ENCODE data around the gene L3MBTL4.

The L3MBTL4 gene

DNA sequence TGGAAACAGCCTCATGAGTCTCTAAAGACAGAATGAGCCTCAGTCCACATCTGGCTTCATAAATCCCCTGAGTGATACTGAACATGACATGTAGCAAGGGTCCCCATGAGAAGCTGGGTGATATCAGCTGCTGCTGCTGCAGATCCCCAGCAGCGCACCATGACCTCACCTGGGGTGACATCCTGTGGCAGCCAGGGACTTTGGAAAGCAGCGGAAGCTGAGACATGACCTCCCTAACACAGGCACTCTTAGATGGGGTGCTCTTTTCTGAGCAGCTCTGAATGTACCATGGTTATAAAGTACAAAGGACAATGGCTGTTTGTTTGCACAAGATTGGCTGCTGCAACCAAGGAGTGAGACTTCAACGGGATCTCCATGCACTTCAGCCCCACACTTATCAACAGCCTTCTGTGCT is 444.7 kb downstream of the L3MBTL4 start:
- TF ChIP-seq CTCF (conservative IDR thresholded peaks at IDR 0.05; ENCODE audit: control insufficient read depth, insufficient read depth, low read depth, low read length): no peak
- no peak for DNase-seq (ENCODE audit: low read depth)
- no peak overlapping the region for H3K4me3 ChIP-seq (ENCODE audit: control insufficient read depth, low read depth, low read length)

- DNase-seq (ENCODE audit: low read depth): no peak
- H3K4me3 ChIP-seq (ENCODE audit: control insufficient read depth, low read depth, low read length): no peak overlapping the region
- TF ChIP-seq CTCF (conservative IDR thresholded peaks at IDR 0.05; ENCODE audit: control insufficient read depth, insufficient read depth, low read depth, low read length): no peak
Measured at GRCh38 chr18:5969355-5969988, 445.2 kb downstream of the L3MBTL4 start.

DNA sequence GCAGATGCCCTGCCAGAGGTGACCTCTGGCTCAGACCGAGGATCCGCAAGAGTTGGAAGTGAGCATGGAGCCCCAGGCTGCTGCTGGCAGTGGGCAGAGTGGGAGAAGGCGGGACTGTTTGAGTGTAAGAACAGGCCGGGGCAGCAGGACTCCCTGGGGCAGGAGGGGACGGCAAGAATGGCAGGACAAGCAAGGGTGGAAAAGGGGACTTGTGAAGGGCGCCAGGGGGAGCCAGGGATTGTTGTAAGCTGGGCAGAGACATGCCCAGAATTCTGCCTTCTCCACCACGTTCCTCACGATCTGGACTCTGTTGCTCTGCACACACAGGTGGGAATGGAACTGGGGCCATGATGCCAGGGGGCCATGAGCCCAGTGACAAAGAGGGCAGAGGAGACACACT is 447.0 kb downstream of the L3MBTL4 start:
- DNase-seq (ENCODE audit: low read depth): no peak

DNA sequence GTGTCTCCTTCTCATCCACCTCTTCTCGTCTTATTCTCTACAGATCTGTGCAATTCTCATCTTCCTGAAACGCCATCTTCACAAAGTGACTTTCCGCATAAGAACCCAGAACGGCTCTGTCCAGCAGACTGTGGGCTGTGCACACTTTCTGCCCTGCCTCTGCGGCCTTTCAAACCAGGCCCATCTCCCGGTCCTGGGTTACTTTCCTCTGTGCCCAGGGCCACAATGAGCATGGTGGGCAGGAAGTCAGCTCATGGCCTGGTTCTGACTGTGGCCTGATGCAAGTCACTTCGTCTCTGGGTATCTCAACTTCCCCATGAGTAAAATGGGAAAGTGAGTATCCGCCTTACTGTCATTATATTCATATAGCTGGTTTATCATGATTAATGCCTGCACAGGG is 447.7 kb downstream of the L3MBTL4 start:
- no peak for DNase-seq (ENCODE audit: low read depth)
- no peak overlapping the region for H3K4me3 ChIP-seq (ENCODE audit: control insufficient read depth, low read depth, low read length)
- TF ChIP-seq CTCF (conservative IDR thresholded peaks at IDR 0.05; ENCODE audit: control insufficient read depth, insufficient read depth, low read depth, low read length): no peak

More for the DNA sequence above, 447.0 kb downstream of the L3MBTL4 start:
- H3K4me3 ChIP-seq (ENCODE audit: control insufficient read depth, low read depth, low read length): no peak overlapping the region
- TF ChIP-seq CTCF (conservative IDR thresholded peaks at IDR 0.05; ENCODE audit: control insufficient read depth, insufficient read depth, low read depth, low read length): no peak

GRCh38 chr18:5966514-5966913 is 448.2 kb downstream of the L3MBTL4 start:
- DNase-seq (ENCODE audit: low read depth): peak; percentile 36
- H3K4me3 ChIP-seq (ENCODE audit: control insufficient read depth, low read depth, low read length): no peak overlapping the region
- TF ChIP-seq CTCF (conservative IDR thresholded peaks at IDR 0.05; ENCODE audit: control insufficient read depth, insufficient read depth, low read depth, low read length): no peak

GRCh38 chr18:5964996-5965395 is 449.7 kb downstream of the L3MBTL4 start:
- TF ChIP-seq CTCF (conservative IDR thresholded peaks at IDR 0.05; ENCODE audit: control insufficient read depth, insufficient read depth, low read depth, low read length): no peak
- no peak for DNase-seq (ENCODE audit: low read depth)
- H3K4me3 ChIP-seq (ENCODE audit: control insufficient read depth, low read depth, low read length): no peak overlapping the region

DNA sequence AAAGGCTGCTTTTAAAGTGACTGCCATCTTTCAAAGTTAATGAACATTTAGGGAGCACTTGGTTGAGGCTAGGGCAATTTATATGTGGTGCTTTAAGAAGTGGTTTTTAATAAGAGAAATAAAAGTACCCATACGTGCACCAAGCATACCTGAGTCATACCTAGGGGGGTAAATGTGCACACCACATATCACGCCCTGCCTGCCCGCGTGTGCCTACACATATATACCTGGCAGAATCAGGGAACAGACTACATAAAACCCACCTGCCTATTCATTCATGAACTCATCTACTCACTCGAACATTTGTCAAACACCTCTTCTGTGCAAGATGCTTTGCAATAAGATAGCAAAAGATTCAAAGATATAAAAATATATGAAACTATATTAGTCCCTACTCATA is 450.1 kb downstream of the L3MBTL4 start:
- no peak for DNase-seq (ENCODE audit: low read depth)
- no peak overlapping the region for H3K4me3 ChIP-seq (ENCODE audit: control insufficient read depth, low read depth, low read length)
- no peak for TF ChIP-seq CTCF (conservative IDR thresholded peaks at IDR 0.05; ENCODE audit: control insufficient read depth, insufficient read depth, low read depth, low read length)

All from fibroblast of mammary gland (primary cell).